Stimulated activated CD8-positive, alpha-beta memory T cell treated with anti-CD3 and anti-CD28 coated beads, Interleukin-12 subunit alpha, Interleukin-12 subunit beta, amount 100 ng/mL, for 4 hours (primary cell): ENCODE measurements around the gene CMIP.
"Not testable (repeated sequence)": the region's sequence is repeated elsewhere in the genome, so short reads cannot be mapped to it uniquely, and the experiment has no call there.

Experiments
- DNase-seq: peaks from one replicate; pipeline ENCODE4 v3.0.0-alpha.2; 2020; ENCODE audit warnings: low read depth

Gene CMIP

DNA sequence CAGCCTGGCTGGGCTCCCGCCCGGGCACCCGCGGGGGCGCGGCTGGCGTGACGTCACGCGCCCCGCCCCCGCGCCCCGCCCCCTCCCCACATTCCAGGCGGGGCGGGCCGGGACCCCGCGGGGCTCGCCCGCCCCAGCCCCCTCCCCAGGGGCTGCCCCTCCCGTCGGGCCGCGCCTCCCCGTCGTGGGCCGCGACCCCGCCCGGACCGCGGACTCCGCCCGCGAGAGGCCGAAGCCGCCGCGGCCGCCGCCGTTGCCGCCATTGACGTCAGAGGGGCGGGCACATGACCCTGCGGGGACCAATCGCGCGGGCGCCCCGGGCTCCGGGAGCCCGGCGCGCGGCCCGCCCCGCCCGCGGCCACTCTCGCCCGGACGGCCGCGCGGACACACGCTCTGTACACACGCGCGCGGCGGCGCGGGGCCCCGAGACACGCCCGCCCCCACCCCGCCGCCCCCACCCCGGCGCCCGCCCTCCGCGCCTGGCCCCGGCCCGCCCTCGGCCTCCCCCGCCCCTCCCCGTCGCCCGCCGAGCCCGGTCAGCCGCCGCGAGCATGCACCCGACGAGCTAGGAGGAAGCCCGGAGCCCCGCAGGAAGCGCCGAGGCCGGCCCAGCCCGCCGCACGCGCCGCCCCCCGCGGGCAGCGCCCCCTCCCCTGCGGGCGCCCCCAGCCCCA lies at the start of gene CMIP:
TSS of gene CMIP (plus strand) at position 361 of the 674 bp plus-strand sequence.
- DNase-seq = peak; percentile 67

DNA sequence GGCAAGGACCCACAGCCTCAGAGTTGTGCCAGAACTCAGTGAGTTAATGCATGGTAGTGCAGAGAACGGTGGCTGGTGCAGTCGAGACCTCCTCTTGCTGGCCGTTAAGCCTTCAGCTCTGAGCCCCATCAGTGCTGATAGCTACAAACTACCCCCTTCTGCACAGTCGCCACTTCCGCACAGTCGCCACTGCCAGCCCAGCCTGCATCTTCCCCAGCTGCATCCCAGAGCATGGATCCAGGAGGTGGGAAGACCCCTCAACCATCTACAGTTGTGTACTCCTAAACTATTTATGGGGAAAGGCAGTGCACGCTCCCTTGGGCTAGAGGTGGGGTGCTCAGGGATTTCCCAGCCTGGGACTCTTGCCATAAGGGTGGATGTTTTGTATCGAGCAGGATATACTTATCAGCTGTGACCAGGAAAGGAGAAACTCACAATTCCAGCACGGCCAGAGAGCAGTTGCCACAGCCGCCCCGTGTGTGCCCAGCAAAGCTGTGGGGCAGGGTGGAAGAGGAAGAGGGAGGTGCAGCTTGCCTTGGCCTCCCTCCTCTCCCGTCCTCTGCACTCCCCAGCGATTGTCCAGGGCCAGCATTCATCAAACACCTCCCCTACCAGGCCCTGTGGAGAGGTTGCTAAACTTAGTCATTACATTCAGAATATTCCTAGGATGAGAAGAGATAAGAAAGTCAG lies 49.5 kb upstream of the CMIP start:
- no peak for DNase-seq

DNA sequence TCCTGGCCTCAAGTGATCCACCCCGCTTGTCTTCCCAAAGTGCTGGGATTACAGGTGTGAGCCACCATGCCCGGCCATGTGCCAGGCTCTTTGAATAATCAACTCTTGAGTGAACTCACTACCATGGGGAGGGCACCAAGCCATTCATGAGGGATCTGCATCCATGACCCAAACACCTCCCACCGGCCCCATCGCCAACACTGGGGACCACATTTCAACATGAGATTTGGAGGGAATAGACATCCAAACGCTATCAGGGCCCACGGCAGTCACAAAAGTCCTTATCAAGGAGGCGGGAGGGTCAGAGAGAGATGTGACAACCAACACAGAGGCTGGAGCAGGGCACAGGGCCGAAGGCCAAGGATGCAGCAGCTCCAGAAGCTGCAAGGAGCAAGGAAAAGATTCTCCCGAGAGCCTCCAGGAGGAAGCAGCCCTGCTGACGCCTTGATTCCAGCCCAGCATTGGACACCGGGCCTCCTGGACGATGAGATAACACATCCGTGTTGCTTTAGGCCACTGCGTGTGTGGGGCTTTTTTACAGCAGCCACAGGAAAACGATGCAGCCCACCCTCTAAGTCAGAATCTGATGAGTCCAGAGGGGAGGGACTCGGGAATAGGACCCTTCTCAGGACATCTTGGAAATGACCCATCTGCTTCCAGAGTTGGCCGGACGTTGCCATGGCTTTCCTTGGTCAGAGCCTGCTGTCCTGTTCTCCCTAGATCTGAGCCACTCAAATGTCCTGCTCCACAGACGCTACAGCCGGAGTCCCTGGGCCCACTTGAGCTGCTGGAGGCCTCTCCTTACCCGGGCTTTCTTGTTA lies 47.3 kb upstream of the CMIP start:
- no peak for DNase-seq

DNA sequence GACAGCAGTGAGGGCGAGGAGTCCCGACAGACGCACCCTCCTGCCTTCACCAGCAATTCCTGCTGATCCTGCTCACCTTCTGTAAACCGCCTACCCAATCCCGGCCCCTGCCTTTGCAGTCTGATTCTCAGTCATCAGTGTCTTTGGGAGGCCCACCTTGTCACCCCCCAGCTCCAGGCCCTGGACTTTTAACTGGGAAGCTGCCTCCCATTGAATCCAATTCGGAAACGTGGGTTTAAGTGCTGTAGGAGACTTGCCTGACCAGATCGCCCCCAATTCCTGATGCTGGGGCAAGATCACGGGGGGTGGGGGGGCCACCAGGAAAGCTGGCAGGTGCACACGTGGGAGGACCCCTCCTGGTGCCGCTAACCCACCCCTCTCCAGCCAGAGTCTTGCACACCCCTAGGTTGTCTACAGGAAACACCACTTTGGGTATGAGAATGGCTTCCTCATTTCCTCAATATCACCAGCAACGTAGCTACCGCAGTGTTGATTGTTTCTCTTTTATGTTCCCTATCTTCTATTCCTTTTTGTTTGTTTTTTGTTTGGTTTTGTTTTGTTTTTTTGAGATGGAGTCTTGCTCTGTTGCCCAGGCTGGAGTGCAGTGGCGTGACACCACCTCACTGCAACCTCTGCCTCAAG lies 46.6 kb upstream of the CMIP start:
- no peak for DNase-seq

DNA sequence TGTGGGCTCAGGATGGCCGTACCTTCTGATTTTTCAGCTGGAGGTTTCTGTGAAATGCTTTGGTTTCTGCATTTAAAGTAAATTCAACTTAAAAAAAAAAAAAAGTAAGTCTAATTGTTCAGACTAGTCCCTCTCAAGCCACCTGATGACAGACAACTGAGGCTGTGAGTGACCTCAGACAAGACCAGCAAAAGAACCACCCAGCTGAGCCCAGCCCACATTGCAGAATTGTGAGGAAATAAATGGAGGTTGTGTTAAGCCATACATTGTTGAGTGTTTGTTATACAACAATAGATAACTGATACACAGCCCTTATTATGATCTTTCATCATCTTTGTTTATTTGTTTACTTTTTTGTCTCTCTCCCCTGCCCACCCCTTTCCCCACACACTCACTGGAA lies 44.7 kb upstream of the CMIP start:
- no peak for DNase-seq

DNA sequence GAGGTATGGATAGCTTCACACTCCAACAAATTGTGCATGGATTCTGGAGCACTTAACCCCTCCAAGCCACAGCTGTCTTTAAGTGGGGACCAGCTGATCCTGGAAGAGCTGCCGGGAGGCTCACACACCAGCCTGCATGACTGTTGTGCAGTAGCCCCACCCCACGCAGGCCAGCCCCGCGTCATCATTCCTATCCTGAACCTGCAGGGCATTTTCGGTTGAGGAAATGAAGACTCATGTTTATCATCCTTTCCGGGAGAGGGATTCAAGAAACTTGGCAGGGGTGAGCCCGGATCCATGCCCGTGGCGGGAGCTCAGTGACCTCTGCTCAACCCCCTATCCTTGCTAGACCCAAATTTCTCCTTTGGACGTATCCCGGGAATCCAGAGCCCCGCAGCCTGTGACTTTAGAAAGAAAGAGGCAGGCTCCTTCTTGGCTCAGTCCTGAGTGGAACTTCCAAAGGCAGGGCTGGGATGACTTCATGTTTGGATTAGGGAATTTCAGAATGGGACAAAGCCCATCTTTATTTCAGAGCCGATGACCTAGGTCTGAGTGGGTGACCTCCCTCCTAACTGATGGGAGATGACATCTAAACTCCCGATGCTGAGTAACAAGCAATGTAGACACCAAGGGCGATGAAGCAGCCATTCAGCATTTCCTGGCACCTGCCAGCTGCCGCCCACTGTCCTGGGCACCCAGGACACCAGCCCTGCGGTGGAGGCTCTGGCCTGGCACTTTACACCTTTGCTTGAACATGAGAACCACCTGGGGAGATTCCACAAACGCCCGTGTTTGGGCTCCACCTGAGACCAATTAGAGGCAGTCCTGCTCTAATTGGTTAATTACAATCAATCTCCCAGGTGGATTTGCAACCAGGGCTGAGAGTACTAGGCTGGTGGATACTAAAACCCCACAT lies 43.3 kb upstream of the CMIP start:
- no peak for DNase-seq

DNA sequence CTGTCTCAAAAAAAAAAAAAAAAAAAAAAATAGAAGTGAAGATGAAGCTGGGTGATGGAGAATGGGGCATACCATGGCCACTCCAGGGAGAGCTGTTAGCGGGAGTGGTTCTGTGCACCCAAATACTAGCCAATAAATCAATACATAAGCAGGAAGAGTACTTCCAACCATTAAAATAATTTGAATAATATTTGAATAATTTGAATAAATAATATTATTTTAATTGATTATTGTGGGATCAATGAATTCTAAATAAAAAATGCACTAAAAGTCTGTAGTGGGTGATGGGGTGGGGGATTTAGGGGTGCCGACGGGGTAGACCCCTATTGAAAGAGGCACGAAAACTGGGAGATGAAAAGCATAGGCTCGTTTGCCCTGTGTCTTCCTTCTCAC lies 41.4 kb upstream of the CMIP start:
- no peak for DNase-seq

DNA sequence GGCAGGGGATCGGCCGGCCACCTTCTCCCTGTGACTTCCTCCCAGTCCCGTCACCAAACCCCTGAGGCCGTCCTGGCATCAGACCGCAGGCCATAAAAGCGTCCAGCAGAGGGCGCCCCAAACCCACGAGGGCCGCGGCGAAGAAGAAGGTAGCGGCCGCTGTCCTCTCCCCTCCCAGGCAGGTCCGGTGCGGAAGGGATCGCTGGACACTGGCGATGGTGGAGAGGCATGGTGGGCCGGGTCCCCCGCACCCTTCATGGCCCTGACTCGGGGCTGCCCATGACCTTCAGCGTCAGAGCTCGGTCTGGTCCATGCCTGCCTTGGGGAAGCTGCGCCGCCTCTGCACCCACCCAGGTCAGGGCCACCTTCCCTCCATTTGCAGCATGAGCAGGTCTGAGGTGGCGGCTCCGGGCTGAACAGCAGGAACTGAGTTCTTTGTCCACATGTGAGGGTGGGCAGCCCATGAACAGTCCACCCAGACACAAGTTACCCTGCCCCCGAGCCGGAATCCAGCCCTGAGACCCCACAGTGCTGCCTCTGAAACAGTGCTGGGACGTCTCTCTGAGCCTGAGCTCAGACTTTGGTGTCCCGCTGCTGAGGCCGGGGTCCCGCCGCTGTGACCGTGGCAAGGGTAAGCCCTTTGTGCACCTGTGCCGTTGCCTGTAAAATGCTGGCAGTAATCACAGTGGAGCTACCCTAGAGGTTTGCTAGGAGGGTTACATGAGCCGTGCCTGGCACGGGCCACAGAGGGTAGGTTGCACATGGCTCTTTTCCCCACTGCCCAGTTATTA lies 40.8 kb upstream of the CMIP start:
- peak; percentile 56 for DNase-seq

DNA sequence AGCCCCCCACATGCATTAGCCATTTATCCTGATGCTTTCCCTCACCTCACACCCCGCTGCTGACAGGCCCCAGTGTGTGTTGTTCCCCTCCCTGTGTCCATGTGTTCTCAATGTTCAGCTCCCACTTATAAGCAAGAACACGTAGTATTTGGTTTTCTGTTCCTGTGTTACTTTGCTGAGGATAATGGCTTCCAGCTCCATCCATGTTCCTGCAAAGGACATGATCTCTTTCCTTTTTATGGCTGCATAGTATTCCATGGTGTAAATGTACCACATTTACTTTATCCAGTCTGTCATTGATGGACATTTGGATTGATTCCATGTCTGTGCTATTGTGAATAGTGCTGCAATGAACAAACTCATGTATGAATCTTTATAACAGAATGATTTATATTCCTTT lies 39.6 kb upstream of the CMIP start:
- not testable (repeated sequence) for DNase-seq

DNA sequence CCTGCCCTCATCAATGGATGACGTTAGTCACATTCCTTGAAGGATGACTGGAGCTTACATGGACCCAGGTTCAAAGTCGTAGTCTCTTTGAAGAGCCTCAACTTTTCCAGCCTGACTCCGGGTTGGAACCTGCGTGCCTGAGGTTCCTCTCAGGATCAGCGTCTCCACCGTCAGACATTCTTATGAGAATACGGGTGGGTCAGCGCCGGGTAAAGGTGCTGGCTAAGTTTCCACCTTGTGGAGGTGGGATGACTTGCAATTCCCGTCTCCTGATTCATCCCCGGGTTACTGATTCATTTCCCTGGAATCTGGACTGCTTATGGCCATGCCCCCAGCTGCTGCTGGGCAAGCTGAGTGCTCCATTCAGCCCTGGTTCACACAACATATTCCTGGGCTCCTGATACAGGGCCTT lies 38.9 kb upstream of the CMIP start:
- DNase-seq = no peak

DNA sequence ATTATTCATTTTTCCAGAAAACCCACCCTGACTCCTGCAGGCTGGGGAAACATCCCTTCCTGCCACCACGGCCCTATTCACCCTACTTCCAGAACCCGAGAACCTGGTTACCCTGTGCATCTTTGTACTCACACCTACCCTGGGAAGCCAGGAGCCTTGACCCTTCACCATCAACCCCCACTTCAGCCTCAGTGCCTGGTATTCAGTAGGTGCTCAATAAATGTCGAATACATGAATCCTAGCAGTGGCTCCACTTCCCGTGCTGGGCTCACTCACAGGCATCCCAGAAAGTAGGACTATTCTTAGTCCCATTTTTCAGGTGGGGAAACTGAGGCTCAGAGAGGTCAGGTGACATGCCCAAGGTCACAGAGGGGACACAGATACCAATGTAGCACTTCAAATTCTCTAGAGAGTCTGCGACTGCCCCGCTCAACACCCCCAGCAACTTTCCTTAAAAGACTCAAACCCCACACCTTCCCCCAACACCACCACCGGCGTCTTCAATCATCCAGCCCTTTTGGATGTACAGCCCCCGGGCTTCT lies 36.1 kb upstream of the CMIP start:
- DNase-seq = no peak

DNA sequence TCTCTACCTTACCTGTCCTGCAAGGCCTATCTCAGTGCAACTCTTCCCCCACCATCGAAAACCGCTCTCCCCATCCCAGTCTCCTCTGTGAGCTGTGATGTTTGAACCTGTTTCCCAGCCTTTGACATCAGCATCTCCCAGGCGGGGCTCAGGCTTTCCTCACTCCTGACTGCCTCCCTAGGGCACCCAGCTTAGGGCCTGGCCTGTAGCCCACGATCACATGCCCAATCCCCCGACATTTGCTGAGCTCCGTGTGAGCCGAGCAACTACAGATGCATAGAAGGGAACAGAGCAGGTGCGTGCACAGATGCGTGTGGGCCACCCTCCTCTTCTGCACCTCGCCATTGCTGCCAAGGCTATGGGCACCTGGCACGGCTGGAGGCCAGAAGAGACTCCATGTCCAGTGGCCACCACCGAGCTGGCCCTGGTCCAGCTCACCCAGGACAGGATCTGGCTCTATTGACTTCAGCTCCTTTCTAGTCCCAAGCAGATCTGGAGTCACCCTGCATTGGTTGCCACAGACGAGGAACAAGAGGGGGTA lies 35.5 kb upstream of the CMIP start:
- no peak for DNase-seq

DNA sequence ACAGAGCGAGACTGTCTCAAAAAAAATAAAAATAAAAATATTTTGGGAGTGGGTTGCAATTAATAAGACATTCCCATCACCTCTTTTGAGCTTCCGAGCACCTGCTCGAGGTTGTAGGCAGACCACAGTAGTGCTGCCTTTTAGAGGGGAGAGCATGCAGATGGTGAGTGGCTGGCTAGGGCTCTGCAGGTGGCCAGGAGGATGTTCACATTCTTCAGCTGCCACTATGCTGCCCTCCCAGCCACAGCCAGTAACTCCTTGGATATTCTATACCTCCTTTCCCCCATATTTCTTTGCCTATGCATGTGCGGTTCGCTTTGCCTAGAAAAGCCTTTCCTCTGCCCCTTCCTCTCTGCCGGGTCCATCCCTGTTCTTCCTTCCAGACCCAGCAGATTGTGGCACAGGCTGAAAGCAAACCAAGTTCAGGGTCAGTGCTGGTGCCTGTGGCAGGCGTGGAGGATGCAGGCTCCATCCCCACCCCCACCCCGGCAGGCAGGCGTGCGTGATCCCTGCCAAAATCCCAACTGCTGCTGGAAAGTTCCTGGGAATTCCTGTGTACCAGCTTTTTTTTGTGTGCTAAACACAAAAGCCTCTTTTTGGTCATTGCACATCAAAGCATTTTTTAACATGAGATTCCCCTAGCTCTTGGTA lies 33.8 kb upstream of the CMIP start:
- no peak for DNase-seq

DNA sequence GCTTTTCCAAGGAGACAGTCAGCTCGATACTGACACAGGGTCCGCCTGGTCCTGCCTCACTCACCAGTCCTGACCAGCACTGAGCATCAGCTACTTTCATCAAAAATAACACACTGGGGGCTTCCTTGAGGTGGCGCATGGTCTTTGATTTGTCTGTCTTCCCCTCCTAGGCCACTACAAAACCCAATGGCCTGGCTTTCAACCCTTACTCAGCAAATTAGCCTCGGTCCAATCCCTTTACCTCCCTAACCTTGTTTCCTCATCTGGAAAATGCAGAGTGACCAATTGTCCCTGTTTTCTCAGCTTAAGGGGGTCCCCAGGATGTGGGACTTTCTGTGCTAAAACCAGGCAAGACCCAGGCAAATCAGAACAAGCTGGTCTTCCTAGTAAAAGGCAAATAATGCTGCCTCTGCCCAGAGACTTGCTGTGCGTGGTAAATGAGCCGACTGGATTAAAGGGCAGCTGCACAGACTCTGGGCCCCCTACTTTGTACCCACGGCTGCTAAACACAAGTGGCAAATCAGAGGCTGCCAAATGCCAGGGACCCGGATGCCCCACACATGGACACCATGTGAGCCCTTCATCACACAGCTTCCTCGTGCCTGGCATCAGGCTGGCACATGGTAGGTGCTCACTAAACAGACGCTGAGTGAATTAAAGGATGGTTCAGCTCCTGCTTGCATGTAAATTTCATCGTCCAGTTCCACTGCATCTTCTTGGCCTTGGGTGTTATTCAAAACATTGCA lies 31.2 kb upstream of the CMIP start:
- no peak for DNase-seq

DNA sequence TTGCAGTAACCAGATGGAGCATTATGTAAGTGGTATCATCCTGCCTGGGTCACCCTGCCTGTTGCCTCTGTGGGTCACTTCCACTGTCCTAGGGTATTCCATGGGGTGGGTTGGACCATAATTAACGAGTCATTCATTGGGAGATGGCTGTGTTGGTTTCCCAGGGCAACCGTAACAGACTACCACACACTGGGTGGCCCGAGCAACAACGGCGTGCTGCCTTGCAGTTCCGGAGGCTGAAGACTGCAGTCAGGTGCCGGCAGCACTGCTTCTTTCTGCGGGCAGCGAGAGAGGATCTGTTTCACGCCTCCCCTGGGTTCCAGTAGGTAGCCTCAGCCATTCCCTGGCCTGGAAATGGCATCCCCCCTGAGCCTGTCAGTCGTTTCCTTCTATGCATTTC lies 28.9 kb upstream of the CMIP start:
- DNase-seq = no peak

DNA sequence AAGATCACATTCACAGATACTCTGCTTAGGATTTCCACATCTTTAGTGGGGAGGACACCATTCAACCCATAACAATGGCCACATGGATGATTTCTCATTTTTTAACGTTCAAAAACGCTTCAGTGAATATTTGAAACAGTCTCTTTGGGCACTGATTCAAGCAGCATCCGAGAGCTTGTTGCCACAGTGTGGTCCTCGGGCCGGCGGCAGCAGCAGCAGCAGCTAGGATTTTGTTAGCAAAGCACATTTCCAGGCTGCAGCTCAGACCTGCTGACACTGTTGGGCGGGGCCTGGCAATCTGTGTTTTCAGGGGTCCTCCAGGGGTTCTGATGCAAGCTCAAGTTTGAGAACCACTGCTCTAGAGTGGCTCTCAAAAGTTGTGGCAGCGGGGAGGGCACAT lies 27.9 kb upstream of the CMIP start:
- DNase-seq = no peak

DNA sequence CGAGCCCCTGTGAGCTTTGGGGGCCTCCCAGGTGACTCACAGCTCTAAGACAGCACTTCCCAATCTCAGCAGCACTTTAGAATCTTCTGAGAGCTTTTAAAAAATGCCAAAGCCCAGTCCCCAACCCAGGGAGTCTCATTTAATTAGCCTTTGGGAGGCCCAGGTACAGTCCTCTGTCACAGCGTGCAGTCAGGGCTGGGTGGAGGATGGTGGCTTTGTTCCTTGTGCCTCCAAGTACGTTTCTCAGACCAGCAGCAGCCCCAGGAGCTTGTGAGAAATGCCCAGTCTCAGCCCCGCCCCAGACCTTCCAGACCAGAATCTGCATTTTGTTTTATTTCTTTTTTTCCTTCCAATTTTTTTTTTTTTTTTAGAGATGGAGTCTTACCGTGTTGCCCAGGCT lies 27.4 kb upstream of the CMIP start:
- DNase-seq = no peak

DNA sequence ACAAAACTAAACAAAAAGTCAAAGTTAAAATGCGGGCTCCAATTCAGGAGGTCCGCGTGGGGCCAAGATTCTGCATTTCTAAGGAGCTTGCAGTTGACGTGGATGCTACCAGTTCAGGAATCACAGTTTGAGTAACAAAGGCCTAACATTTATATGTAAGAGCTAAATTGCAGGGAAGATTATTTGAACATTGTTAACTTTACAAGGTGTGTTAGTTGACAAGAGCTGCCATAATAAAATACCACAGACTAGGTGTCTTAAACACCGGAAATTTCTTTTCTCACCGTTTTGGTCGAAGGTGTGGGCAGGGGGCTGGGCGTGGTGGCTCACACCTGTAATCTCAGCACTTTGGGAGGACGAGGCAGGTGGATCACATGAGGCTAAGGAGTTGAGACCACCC lies 24.8 kb upstream of the CMIP start:
- no peak for DNase-seq

DNA sequence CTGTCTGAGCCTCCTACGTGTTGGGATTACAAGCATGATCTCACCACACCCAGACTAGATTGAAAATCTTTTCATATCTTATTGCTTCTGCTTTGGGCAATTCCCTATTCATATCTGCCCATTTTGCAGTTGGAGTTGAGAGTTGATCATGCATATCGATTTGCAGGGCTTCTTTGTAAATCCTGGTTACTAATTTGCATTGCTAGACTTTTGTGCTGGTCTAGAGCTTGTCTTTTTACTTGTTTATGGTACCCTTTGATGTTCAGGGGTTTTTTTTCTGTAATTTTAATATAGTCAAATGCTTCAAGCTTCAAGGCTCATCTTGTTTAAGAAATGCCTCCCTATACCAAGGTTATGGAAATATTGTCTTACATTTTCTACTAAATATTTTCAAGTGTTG lies 23.5 kb upstream of the CMIP start:
- no peak for DNase-seq
